Nephron (organoid): ENCODE data around the gene TRIO.

ENCODE experiments used
- H3K27ac Mint-ChIP-seq, 3 experiments: 2 replicates each; pipeline ENCODE4 v1.8.0; 2020; ENCODE audit warnings: mixed read lengths in 3 of 3, mild to moderate bottlenecking in 2 of 3, moderate library complexity in 1 of 3
- H3K27me3 Mint-ChIP-seq: 2 replicates; pipeline ENCODE4 v1.8.0; 2021; ENCODE audit warnings: low read depth, mild to moderate bottlenecking, moderate library complexity, mixed read lengths
- H3K36me3 Mint-ChIP-seq: 2 replicates; pipeline ENCODE4 v1.8.0; 2020; ENCODE audit warnings: low read depth, mixed read lengths
- H3K4me1 Mint-ChIP-seq: 2 replicates; pipeline ENCODE4 v1.8.0; 2020; ENCODE audit warnings: mixed read lengths
- H3K4me3 Mint-ChIP-seq, 3 experiments: 2 replicates each; pipeline ENCODE4 v1.8.0; 2020; ENCODE audit warnings: mild to moderate bottlenecking in 3 of 3, mixed read lengths in 3 of 3, moderate library complexity in 2 of 3
- H3K9me3 Mint-ChIP-seq: 2 replicates; pipeline ENCODE4 v1.8.0; 2020; ENCODE audit warnings: mixed read lengths
- TF ChIP-seq, protein P1 (sequence below), 3 experiments: fragments of 200-600 bp; sonication (generic); IDR thresholded peaks; one replicate each; pipeline ENCODE4 v1.5.0; 2021; ENCODE audit warnings: antibody characterized with exemption in 3 of 3; ENCODE audit not compliant: unreplicated experiment in 3 of 3

The TRIO gene

DNA sequence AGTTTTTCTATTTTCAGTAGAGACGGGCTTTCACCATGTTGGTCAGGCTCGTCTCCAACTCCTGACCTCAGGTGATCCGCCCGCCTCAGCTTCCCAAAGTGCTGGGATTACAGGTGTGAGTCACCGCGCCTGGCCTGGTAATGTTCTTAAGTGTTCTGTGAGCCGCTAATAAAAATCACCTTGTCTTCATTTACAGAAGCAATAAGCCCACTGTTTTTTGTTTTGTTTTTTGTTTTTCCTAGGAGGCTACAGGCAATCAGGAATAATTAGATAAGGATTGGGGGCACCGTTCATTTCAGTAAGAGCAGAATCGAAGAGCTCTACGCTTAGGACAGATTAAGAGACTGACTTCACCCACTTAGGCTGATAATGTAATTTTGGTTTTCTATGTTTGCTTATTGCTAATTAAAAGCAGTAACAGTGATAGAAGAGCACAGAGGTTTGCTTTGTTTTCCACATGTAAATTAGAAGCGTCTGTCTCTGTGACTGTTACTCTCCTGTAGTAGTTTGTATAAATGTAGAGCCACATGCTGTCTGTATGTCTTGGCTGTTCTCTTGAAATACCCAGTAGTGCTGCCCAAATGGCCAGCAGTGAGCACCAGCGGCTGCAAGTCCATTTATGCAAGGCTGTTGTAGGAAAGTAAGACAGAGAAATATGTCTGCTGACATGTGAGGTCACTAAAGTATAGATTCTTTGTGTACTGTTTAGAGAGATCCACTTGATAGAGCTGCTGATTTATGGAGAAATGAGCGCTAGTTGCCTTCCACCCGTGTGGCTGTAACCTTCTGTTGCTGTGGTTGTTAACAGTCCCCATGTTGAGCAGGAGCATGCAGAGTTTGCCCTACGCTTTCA, 30.5 kb downstream of the TRIO start:
- Mint-ChIP-seq H3K36me3 (no peaks in the 10 kb centered on the region), H3K27me3 (no peaks in the 10 kb centered on the region), H3K4me1 (peaks cover 73% of the 10 kb centered on the region), H3K9me3 (no peaks in the 10 kb centered on the region), H3K27ac (peak overlapping the region in 2 of 3 experiments; percentile 3 to 67), H3K4me3 (peak overlapping the region in 1 of 3 experiments; percentile 11)
- TF ChIP-seq, protein P1, sequence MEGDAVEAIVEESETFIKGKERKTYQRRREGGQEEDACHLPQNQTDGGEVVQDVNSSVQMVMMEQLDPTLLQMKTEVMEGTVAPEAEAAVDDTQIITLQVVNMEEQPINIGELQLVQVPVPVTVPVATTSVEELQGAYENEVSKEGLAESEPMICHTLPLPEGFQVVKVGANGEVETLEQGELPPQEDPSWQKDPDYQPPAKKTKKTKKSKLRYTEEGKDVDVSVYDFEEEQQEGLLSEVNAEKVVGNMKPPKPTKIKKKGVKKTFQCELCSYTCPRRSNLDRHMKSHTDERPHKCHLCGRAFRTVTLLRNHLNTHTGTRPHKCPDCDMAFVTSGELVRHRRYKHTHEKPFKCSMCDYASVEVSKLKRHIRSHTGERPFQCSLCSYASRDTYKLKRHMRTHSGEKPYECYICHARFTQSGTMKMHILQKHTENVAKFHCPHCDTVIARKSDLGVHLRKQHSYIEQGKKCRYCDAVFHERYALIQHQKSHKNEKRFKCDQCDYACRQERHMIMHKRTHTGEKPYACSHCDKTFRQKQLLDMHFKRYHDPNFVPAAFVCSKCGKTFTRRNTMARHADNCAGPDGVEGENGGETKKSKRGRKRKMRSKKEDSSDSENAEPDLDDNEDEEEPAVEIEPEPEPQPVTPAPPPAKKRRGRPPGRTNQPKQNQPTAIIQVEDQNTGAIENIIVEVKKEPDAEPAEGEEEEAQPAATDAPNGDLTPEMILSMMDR (IDR thresholded peaks at IDR 0.05; ENCODE audit: unreplicated experiment in 3 of 3), result no peak

DNA sequence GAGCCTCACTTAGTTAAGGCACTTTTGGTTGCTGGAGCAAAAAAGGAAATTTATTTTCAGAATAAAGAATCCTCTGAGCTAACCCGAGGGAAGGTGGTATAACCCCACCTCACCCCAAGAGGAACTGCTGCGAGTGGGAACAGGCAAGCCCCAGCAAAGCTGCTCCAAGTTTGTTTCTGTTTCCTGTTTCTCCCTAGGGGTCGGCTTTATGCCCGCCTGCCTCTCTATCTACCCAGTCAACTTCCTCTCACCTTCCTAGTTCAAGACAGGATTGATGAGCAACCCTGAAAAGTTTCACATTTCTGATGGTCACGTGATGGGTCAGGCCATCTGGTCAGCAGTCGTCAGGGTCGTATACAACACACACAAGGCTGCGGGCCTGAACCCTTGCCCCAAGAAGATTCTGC, 31.1 kb downstream of the TRIO start:
- Mint-ChIP-seq H3K27me3 (no peaks in the 10 kb centered on the region), H3K9me3 (no peaks in the 10 kb centered on the region), H3K27ac (peak overlapping the region in 2 of 3 experiments; percentile 36 to 67), H3K4me3 (peak overlapping the region in 1 of 3 experiments; percentile 26), H3K4me1 (peaks cover 73% of the 10 kb centered on the region), H3K36me3 (no peaks in the 10 kb centered on the region)
- TF ChIP-seq, protein P1 (IDR thresholded peaks at IDR 0.05; ENCODE audit: unreplicated experiment in 3 of 3), result no peak

DNA sequence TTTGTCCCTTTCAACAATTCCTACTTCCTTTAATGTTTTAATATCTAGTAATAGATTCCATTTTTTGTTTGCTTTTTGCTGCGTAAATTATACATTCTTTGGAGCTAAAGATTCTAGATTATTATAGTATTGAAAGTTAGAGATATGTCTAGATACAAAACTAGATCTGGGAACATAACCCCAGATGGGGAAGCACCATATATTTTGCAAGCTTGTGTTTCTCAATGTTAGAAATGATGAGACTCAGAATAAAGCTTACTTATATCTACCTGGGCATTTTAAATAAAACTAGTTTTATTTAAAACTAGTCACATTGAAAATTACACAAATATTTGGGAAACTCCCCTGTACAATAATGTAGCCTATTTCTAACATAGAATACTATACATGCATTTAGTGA, 32.2 kb downstream of the TRIO start:
- Mint-ChIP-seq H3K9me3 (no peaks in the 10 kb centered on the region), H3K4me1 (peaks cover 66% of the 10 kb centered on the region), H3K27ac (no peak overlapping the region), H3K36me3 (no peaks in the 10 kb centered on the region), H3K4me3 (no peak overlapping the region), H3K27me3 (no peaks in the 10 kb centered on the region)
- TF ChIP-seq, protein P1 (IDR thresholded peaks at IDR 0.05; ENCODE audit: unreplicated experiment in 3 of 3), result no peak

DNA sequence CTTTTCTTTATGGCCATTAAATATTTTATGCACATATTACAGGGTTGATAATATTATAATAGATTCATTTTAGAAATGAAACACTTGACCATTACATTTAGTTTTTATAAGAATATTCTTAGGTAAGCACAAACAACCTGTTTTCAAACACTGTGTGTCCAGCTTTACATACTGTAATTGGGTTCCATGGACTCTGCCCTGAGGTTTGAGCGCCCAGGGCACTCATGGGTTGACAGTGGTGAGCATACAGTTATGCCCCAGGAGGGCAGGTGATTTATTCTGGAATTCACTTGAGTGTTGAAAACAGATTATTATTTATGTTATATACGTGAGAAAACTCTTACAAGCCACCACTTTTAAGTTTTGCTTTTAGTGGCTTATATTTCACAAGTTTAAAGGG, 33.7 kb downstream of the TRIO start:
- H3K4me3 Mint-ChIP-seq, result no peak overlapping the region
- no peak overlapping the region for H3K27ac Mint-ChIP-seq
- no peaks in the 10 kb centered on the region for H3K36me3 Mint-ChIP-seq
- H3K4me1 Mint-ChIP-seq, result peaks cover 62% of the 10 kb centered on the region
- TF ChIP-seq, protein P1 (IDR thresholded peaks at IDR 0.05; ENCODE audit: unreplicated experiment in 3 of 3), result no peak
- no peaks in the 10 kb centered on the region for H3K27me3 Mint-ChIP-seq
- no peaks in the 10 kb centered on the region for H3K9me3 Mint-ChIP-seq

DNA sequence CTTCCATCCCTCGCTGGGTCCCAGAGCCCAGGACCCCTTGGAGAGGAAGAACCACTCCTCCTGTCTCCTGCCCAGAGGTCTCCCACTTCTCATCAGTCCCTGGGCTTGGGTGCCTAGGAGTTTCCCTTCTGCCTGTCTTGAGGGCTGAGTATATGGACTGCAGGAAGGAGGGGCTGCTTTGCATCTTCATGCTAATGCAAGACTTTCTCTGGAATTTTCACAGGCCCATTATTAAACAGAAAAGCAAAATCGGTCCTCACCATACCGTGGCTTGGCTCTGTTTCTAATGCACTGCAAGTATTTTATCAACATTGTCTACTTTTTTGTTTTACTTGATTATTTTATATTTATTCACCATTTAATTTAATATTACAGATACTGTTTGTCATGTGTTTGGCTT, 34.5 kb downstream of the TRIO start:
- H3K9me3 Mint-ChIP-seq, result no peaks in the 10 kb centered on the region
- H3K36me3 Mint-ChIP-seq, result no peaks in the 10 kb centered on the region
- H3K4me3 Mint-ChIP-seq, result no peak overlapping the region
- TF ChIP-seq, protein P1 (IDR thresholded peaks at IDR 0.05; ENCODE audit: unreplicated experiment in 3 of 3), result no peak
- peaks cover 61% of the 10 kb centered on the region for H3K4me1 Mint-ChIP-seq
- no peaks in the 10 kb centered on the region for H3K27me3 Mint-ChIP-seq
- peak overlapping the region in 1 of 3 experiments; percentile 40 for H3K27ac Mint-ChIP-seq

DNA sequence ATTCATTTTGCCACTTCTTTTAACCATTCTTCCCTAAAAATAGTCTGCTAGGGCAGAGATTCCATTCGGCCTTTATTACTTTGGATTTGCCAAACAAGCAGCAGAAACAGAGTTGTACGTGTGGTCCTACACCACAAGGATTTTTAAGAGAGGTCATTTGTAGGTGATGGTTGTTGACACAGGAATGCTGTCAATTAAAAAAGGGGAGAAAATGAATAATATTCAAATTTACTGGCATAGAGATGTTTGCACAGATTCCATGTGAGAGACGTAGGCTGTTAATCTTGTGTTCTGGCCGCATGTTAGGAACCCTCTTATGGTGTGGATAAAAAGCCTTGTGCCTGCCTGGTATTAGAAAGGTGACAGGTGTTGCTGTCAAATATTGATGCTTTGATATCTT, 34.9 kb downstream of the TRIO start:
- Mint-ChIP-seq H3K27me3 (no peaks in the 10 kb centered on the region), H3K27ac (peak overlapping the region in 1 of 3 experiments; percentile 12), H3K4me3 (no peak overlapping the region), H3K36me3 (no peaks in the 10 kb centered on the region), H3K4me1 (peaks cover 60% of the 10 kb centered on the region), H3K9me3 (no peaks in the 10 kb centered on the region)
- TF ChIP-seq, protein P1 (IDR thresholded peaks at IDR 0.05; ENCODE audit: unreplicated experiment in 3 of 3), result no peak
